Activated T-cell treated with anti-CD3 and anti-CD28 coated beads, Interleukin-2, amount 50 U/mL, for 24 hours (primary cell): Measurements from ENCODE around the gene CTRL.
A peak's percentile ranks its signal among the peaks of the same experiment; 100 is the strongest.

ENCODE experiments used
- DNase-seq: peaks from one replicate; pipeline ENCODE4 v3.0.0-alpha.2; 2020
- H3K27ac Mint-ChIP-seq: 2 replicates; pipeline ENCODE4 v1.8.0; 2020; ENCODE audit warnings: mild to moderate bottlenecking, mixed read lengths
- H3K27me3 Mint-ChIP-seq: 2 replicates; pipeline ENCODE4 v1.8.0; 2020; ENCODE audit warnings: mixed read lengths
- H3K36me3 Mint-ChIP-seq: 2 replicates; pipeline ENCODE4 v1.8.0; 2020; ENCODE audit warnings: low read depth, mixed read lengths
- H3K4me1 Mint-ChIP-seq: 2 replicates; pipeline ENCODE4 v1.8.0; 2020; ENCODE audit warnings: low read depth, mixed read lengths
- H3K4me3 Mint-ChIP-seq: 2 replicates; pipeline ENCODE4 v1.8.0; 2020; ENCODE audit warnings: mild to moderate bottlenecking, moderate library complexity, mixed read lengths
- H3K9me3 Mint-ChIP-seq: 2 replicates; pipeline ENCODE4 v1.8.0; 2020; ENCODE audit warnings: mixed read lengths

Gene CTRL

DNA sequence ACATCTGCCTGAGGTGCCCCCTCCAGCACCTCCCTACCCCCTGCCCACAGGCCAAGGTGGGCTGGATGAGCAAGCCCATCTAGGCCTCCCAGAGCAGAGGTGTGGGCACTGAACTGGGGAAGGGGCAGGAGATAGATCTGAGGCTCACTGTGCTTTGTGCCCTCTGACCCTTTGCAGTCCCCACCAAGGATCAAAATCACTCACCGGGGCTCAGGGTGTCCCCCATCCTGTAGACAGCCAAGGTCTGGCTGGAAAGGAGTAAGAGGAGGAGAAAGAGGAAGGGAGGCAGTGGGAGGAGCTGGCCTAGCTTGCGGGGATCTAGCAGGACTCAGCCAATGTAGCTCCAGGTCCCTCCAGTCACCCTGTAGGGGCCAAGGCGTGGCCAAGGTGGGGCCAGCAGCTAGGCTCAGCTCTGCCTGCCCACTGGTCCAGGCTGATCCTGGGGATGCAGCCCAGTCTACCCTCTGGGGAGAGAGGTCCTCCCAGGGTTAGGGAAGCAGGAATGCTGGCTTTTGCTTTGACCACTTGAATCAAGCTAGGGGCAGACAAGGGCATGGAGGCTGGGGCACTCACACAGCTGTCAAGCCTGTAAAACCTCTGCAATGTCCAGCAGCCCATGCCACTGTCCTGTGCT, 35.0 kb upstream of the CTRL start:
- no peak for DNase-seq
- H3K27ac Mint-ChIP-seq = peak overlapping the region; percentile 94
- no peaks in the 10 kb centered on the region for H3K27me3 Mint-ChIP-seq

DNA sequence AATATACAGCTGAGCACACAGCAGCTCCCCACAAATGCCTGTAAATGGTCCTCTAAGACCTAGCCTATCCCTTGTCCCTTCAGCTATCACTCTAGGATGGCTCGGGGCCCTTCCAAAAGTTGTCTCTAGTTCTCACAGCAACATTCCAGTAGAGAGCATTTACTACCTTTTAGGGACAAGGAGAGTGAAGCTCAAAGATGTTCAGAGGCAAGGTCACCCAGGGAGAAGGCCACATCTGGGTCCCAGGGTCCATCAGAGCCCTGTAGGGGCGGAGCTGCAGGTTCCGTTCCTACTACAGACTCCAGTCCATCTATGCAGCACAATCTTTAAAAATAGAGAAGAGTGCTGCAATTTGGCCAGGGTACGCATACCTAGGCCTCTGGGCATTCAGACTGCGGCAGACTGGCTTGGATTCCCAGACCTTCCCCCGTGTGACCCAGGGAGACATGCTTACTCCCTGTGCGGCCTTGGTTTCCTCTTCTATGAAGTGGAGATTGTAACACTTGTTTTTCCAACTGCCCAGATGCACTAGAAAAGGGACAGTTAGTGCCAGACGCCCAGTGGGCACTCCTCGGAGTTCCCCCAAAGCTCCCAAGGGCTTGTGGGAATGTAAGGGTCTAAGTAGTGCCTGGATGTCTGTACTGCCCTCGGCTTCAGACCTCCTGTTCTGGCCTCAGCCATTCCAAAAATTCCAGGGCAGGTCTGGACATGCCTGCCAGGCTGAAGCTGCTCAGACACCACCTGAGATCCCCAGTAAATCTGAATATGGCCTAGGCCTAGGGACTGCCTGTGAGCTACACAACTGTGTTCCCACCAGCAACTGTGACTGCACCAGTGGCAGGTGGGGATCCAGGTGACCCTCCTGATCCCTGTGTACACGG, 34.2 kb upstream of the CTRL start:
- Mint-ChIP-seq H3K4me1 (peaks cover 27% of the 10 kb centered on the region), H3K27me3 (no peaks in the 10 kb centered on the region), H3K9me3 (no peaks in the 10 kb centered on the region), H3K36me3 (peaks cover 29% of the 10 kb centered on the region), H3K27ac (no peak overlapping the region), H3K4me3 (peak overlapping the region; percentile 51)
- no peak for DNase-seq

More for the DNA sequence above, 35.0 kb upstream of the CTRL start:
- H3K36me3 Mint-ChIP-seq = peaks cover 22% of the 10 kb centered on the region
- no peaks in the 10 kb centered on the region for H3K9me3 Mint-ChIP-seq
- peaks cover 27% of the 10 kb centered on the region for H3K4me1 Mint-ChIP-seq
- peak overlapping the region; percentile 98 for H3K4me3 Mint-ChIP-seq

DNA sequence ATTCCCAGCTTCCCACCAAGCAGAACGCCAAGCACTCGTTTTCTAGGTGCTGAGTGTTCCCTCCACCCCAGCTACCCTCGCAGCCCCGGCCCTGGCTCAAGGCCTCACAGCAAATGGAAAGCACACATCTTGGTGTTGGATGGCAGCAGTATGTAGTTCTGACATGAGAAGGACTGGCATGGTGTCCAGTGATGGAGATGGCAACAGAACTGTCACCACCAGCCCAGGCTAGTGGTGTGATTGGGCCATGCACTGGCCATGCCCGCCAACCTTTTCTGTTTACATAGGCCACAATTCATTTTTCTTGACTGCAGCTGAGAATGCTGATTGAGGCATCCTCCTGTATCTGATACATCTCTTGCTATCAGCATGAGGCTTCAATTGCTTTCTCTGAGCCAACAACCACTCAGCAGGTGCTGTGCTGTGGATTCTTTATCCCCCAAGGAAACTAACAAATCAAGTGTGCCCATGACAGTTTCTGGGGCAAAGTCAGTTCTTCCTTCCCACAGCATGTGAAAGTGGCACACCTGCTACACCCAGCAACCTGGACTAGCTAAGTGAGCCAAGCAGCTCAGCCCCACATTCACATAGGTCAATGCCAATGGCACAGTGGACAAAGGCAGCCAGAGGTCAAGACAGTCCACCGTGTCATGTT, 32.9 kb upstream of the CTRL start:
- Mint-ChIP-seq H3K4me1 (peaks cover 24% of the 10 kb centered on the region), H3K27me3 (no peaks in the 10 kb centered on the region), H3K9me3 (no peaks in the 10 kb centered on the region), H3K27ac (no peak overlapping the region), H3K36me3 (peaks cover 42% of the 10 kb centered on the region), H3K4me3 (no peak overlapping the region)
- DNase-seq = no peak

DNA sequence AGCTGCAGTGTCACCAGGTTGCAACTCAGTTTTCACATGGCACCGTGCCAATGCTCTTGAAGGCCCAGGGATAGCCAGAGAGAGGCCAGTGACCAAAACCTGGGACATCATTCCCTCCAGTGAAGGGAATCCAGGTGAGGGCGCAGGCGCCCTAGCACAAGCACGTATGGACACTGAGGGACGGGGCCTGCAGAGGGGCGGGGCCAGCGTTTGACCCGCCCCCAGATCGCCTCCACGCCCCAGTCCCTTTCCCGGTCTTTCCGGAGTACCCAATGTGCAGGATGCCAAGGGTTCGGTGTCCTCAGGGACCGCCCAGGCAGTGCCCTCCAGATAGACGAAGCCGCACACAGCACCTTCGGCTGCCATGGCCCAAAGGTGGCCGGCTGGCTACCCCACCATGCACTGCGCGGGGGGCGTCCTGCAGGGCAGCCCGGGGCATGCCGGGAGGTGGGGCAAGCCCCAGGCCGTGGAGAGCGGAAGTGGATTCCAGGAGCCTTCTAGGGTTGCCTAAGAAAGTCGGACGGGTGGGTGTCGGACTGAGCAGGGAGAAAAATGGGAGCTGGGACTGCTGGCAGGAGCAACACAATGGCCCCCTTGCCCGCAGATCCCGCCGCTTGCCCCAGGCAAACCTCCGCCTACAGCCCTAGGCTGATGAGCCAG, 32.1 kb upstream of the CTRL start:
- no peak overlapping the region for H3K27ac Mint-ChIP-seq
- no peak overlapping the region for H3K4me3 Mint-ChIP-seq
- H3K27me3 Mint-ChIP-seq = no peaks in the 10 kb centered on the region
- H3K9me3 Mint-ChIP-seq = no peaks in the 10 kb centered on the region
- H3K4me1 Mint-ChIP-seq = peaks cover 18% of the 10 kb centered on the region
- peaks cover 49% of the 10 kb centered on the region for H3K36me3 Mint-ChIP-seq
- no peak for DNase-seq

DNA sequence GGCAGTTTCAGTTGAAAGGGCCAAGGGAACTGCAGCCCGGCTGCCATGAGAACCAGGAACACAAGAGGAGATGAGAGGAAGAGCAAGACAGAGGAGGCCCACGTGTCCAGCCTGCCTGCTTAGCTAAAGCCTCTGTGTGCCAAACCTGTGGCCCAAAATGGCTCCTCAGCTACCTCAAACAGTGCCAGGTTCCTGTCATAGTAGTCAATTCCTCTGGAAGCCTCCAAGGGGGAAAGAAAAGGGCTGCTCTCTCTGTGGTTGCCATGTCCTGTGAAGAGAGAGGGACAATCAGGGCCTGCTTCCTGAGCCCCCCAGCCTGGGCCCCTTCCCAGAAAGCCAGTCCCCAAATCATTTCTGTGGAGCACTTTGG, 31.6 kb upstream of the CTRL start:
- H3K4me1 Mint-ChIP-seq = peaks cover 17% of the 10 kb centered on the region
- H3K9me3 Mint-ChIP-seq = no peaks in the 10 kb centered on the region
- H3K27me3 Mint-ChIP-seq = no peaks in the 10 kb centered on the region
- peaks cover 54% of the 10 kb centered on the region for H3K36me3 Mint-ChIP-seq
- no peak overlapping the region for H3K27ac Mint-ChIP-seq
- no peak for DNase-seq
- no peak overlapping the region for H3K4me3 Mint-ChIP-seq

DNA sequence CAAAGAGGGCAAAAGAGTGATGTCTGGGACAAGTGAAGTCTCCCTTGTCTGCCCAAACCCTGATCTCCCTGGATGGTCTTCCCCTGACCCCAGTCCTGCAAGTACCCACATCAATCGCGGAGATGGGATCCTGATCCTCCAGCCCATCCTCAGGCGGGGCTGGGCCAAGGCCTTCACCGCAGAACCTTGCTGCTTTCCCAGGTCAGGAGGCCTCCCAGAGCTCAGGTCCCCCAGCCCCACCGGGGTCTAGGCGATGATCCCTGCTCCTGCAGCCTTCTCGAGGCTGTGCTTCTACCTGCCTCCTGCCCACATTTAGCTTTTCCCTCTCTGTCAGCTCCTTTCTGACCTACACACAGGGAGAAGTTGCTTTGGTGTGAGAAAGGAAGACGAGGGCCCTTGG, 30.5 kb upstream of the CTRL start:
- Mint-ChIP-seq H3K27me3 (no peaks in the 10 kb centered on the region), H3K9me3 (no peaks in the 10 kb centered on the region), H3K4me1 (peaks cover 12% of the 10 kb centered on the region), H3K4me3 (no peak overlapping the region), H3K36me3 (peaks cover 57% of the 10 kb centered on the region), H3K27ac (no peak overlapping the region)
- DNase-seq = no peak

DNA sequence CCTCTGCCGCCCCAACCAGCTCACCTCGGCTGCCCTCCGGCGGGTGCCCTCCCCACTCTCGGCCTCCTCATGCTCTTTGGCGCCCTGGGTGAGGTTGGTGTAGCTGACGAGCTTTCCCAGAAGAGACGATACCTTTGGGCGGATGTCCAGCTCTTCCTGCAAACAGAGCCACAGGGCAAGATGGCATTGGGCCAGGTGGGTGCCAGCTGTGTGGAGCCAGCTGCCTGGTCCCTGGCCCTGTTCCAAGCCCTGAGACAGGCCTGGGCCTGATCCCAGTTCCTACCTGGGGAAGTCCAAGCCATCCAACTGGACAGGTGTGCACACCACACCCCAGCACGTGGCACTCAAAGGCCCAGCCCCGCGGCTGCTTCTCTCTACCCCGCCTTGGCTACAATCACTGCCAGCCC, 29.9 kb upstream of the CTRL start:
- no peak for DNase-seq
- no peak overlapping the region for H3K4me3 Mint-ChIP-seq
- H3K4me1 Mint-ChIP-seq = peaks cover 6% of the 10 kb centered on the region

DNA sequence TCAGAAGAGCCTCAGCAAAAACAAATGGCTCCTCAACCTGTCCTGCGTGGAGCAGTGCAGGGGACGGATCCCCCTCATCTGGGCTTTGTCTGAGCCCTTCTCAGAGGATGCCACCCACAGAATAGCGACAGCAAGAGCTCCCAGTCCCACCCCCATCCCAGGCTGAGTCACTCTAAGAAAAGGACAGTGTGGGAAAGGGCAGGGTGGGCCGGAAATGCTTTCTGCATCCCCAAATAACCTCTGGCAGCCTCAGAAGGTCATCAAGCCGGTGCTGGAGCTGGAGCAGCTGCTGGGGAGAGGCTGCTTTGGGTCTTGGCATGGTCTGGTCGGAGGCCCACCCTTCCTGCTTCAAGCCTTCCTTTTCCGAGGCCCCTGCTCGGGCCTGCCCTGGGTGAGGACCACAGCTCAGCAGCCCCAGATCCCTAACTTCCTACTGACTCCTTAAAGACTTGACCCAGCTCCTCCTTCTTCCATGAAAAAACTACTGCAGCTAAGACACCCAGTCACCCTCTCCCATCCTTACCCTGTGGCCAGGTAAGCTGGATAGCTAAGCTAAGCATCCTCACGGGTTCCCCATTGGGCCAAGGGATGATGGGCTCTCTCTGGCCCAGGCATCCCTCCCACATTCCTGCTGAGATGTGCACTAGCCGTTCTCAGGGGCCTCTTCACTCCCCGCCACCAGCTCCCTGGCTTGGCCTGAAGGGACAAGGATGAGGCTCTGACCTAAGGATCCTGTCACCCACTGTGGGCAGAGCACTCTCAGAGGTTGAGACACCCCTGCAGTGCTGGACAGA, 28.1 kb upstream of the CTRL start:
- H3K36me3 Mint-ChIP-seq = peaks cover 67% of the 10 kb centered on the region
- no peaks in the 10 kb centered on the region for H3K27me3 Mint-ChIP-seq
- no peaks in the 10 kb centered on the region for H3K4me1 Mint-ChIP-seq
- no peaks in the 10 kb centered on the region for H3K9me3 Mint-ChIP-seq
- no peak for DNase-seq
- H3K27ac Mint-ChIP-seq = no peak overlapping the region
- H3K4me3 Mint-ChIP-seq = no peak overlapping the region

More for the DNA sequence above, 29.9 kb upstream of the CTRL start:
- Mint-ChIP-seq H3K9me3 (no peaks in the 10 kb centered on the region), H3K36me3 (peaks cover 56% of the 10 kb centered on the region), H3K27me3 (no peaks in the 10 kb centered on the region), H3K27ac (no peak overlapping the region)

DNA sequence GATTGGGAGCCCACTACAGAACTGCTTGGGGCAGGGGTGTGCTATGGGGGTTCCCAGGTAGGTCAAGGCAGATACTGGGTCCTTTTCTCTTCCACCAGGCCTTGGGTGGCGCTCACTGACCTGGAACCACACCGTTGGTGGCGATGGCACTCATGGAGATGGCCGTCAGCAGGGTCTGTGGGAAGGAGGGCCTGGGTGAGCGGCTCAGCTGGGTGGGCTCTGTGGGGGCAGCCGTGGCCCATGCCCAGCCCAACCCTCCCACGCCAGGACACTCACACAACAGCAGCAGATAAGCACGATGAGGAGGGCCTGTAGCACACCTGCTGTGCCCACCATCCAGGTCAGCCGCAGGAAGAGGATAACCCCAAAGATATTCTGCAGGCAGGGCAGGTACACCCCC, 26.0 kb upstream of the CTRL start:
- Mint-ChIP-seq H3K4me1 (no peaks in the 10 kb centered on the region), H3K9me3 (no peaks in the 10 kb centered on the region), H3K4me3 (no peak overlapping the region), H3K36me3 (peaks cover 74% of the 10 kb centered on the region), H3K27me3 (no peaks in the 10 kb centered on the region), H3K27ac (no peak overlapping the region)
- DNase-seq = no peak

DNA sequence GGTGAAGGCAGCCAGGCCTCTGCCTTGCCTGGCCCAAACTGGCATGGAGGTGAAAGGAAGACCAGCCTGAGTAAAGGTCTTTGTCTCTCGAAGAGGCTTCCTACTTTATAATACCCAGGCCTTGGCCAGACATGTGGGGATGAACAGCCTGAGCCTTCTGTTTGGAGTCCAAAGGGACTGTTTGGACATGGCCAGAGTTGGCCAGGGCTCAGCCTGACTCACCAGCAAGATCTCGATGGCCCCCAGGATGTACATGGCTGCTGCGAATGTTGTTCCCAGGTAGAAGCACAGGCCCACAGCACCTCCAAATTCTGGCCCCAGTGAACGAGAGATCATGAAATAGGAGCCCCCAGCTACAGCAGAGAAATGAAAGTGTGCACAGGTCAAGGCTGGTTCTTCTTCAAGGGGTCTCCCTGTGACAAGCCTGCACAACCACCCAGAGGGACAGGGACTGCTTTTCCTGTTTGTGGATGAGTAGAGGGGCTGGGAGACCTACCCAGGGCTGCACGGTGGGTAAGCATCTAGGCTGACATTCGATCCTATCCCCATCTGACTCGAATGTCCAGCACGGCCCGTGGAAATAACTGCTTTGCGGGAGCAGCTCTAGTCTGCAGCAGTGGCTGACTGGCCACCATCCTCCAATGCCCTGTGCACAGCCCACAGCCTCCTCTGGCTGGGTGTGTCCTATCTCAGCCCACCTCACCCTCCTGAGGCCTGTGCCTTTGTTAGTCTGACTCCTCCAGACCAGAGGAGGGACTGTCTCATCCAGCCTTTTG, 22.9 kb upstream of the CTRL start:
- Mint-ChIP-seq H3K9me3 (no peaks in the 10 kb centered on the region), H3K27ac (no peak overlapping the region), H3K36me3 (peaks cover 69% of the 10 kb centered on the region), H3K4me1 (peaks cover 1% of the 10 kb centered on the region), H3K4me3 (no peak overlapping the region), H3K27me3 (no peaks in the 10 kb centered on the region)
- no peak for DNase-seq

DNA sequence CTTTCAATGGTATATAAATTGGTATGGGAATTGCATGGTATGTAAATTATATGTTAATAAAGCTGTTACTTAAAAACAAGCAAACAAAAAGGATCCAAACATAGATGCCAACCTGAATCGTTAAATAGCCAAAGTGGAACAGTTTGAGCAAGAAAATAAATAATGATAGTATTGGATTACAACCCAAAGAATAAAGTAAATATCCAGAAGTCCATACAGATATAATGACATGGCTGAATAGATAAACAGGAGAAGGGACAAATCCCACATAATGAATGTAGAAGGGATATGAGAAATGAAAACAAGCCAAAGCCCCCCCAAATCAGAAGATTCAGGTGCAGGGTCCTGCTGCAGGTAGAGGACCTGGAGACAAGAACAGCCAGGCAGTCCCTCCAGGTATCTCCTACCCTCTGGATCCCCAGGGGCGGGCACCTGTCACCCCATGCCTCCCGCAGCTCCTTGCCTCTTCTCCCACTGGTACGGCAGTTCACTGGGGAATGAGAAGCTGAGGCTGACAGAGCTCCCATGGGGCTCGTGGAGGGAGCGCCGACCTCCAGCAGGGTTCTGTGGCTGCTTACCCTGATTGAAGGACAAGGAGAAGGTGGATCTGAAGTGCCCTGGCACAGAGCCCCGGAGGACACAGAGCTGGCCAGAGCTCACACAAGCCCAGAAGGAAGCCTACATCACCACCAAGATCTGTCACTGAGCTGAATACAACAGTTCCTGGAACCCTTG, 22.1 kb upstream of the CTRL start:
- H3K27ac Mint-ChIP-seq = no peak overlapping the region
- H3K36me3 Mint-ChIP-seq = peaks cover 62% of the 10 kb centered on the region
- DNase-seq = no peak
- H3K9me3 Mint-ChIP-seq = no peaks in the 10 kb centered on the region
- H3K4me1 Mint-ChIP-seq = peaks cover 1% of the 10 kb centered on the region
- no peaks in the 10 kb centered on the region for H3K27me3 Mint-ChIP-seq
- H3K4me3 Mint-ChIP-seq = no peak overlapping the region

DNA sequence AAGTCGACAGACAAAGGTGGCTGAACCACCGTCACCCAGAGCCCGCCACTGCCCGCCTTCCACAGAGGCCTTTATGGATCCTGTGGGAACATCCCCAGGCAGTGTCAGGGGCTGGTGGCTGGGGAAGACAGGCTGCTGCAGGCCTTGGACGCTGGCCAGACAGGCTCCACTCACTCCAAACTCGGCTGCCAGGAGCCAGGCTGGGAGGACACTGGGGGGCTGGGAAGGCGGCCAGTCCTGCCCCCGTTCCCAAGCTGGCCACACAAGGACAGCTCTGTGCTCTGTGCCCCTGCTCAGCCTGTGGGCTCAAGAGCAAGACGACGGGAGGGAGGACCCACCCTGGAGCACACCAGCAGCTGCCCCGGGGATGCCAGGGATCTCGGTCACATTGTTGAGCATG, 19.8 kb upstream of the CTRL start:
- Mint-ChIP-seq H3K9me3 (no peaks in the 10 kb centered on the region), H3K27ac (no peak overlapping the region), H3K4me1 (peaks cover 1% of the 10 kb centered on the region), H3K27me3 (no peaks in the 10 kb centered on the region), H3K4me3 (no peak overlapping the region), H3K36me3 (peaks cover 65% of the 10 kb centered on the region)
- no peak for DNase-seq

DNA sequence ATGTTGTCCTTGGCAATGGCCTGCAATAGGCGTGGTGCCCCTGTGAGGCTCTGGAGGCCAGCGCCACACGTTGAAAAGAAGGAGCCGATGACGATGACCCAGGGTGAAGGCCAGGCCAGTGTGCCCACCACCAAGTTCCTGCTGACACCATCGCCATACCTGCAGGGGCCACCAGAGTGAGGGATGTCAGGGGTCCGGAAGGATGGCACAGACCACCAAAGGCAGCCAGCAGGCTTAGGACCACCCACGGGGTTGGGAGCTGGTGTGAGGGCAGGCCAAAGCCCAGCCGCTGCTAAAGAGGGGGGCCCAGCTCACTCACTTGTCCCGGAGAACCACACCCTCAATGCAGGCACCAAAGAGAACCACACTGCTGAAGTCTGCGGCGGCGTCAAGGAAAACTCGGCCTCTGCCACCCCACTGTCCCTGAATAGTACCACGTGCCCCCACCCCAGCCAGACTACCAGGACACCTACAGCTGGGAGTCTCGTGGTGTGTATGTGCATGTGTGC, 18.7 kb upstream of the CTRL start:
- Mint-ChIP-seq H3K4me1 (peaks cover 1% of the 10 kb centered on the region), H3K27me3 (no peaks in the 10 kb centered on the region), H3K36me3 (peaks cover 71% of the 10 kb centered on the region), H3K9me3 (no peaks in the 10 kb centered on the region), H3K27ac (no peak overlapping the region), H3K4me3 (no peak overlapping the region)
- no peak for DNase-seq
